GM21360 (cell line): Measurements from ENCODE around the gene HECW1.
"Not testable (repeated sequence)": the region's sequence is repeated elsewhere in the genome, so short reads cannot be mapped to it uniquely, and the experiment has no call there.

Source experiments
- ATAC-seq: cut with Tn5 transposase; IDR thresholded peaks from one replicate; pipeline ENCODE4 v1.9.1; 2021; ENCODE audit warnings: mild to moderate bottlenecking, moderate library complexity; ENCODE audit not compliant: unreplicated experiment

Gene HECW1

DNA sequence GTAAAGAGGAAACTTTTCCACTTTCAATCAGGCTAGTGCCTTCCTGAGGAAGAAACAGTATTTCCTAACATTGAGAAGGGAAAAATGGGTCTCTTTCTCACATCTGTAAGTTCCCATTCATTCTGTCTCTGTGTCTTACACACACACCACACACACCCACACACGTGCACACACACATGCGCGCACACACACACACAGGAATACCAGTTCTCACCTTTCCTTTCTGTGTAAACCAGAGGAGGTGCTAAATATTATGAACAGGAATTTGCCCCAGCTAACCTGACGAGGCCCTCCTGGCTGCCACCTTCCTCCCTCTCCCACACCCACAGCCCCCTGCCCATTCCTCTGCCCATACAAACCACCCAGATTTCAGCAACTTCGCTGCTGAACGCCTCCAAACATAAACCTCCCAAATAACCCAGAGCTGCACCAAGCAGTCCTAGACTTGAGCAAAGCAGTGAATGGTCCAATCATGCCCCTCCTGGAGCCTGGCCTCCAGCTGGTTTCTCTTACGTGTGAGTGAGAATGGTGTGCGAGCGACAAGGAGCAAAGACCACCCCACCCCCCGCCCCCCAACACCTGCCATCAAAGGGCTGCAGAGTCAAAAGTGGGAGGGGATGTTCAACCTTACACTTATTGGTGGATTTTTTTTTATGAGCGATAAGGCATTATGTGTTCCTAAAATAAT is 190.5 kb downstream of the HECW1 start:
- ATAC-seq, result no peak

DNA sequence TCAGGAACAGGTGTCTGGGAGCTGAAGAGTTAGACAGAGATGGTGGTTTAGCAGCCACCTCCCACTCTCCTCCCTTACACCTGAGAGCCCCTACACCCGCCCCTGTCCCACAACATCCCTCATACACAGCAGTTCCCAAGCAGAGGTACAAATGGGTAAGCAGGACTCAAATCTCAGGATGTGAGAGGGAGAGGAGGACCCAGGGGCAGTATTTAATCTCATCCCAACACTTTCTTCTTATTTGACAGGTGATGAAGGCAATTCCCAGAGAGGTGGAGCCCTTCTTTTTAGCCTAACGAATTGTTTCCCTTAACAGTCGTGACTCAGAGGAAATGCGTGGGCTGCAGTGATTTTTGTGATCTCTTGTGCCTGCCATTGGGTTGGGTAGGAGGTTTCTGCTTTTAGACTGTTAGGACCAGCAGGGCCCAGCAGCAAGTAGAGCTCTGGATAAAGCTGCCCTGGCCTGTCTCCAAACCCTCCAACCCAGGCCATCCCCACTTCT is 191.3 kb downstream of the HECW1 start:
- no peak for ATAC-seq

DNA sequence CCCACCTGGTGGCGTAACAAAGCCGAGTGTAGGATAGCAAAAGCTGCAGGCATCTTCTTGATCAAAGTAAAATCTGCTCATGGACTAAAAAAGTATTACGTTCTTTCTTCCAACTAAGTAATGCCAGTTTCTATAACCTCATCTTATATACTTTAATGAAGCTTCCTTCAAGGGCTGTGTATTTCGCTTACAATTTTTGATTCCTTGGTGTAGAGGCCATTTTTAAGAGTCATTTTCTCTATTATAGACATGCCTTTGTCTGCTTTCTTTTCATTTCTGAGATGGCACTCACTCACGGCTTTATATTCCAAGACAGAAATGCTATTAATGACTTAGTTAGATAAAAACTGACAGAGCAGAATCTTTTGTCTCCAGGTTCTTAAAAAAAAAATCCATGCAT is 194.0 kb downstream of the HECW1 start:
- ATAC-seq, result no peak

DNA sequence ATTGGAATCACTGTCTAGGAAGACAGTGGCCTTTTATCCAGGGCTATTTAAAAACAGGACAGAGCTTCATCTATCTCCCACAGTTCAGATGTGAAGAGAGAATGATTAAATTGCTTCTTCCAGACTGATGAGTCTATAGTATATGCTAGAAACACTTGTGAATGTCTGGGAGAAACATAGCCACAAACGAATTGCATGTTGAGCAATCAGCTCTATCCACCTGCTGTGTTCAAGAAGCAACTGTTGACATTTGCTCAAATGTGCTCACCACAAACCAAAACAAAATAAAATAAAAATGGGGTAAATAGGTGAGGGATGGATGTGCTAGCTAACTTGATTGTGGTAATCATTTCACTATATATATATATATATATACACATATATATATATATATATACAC is 195.1 kb downstream of the HECW1 start:
- no peak for ATAC-seq

DNA sequence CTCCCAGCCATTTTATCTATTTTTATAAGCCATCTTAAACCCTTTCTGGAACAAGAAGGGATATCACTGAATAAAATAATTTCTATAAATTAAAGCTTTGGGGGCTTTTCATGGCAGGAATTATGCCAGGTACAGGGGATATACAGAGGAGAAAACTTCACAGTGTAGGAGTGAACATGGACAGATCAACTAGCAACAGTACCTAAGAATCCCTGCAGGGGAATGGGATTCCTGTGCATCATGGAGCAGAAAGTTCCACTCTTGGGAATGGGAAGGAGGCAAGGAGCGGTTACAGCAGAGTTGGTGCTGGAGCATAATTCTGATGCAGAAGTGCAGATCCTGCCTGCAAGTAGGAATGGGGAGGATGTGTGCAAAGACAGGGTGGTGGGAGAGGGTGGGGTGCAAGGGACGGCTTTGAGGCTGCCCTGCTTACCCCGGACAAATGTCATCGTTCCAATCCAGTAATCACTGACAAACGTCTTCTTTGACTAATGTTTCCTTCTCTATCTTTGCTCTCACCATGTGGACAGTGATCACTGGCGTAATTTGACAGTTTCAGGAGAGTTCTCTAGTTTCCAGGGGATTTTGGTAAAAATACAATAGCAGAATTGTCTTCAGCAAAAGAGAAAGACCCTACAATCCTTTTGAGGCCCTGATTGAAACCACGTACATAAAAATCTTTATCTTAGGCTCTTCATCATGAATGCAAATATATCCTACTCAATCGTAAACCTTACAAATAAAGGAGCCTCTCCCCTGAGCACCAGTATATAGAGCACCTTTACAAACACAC is 196.7 kb downstream of the HECW1 start:
- ATAC-seq, result no peak

DNA sequence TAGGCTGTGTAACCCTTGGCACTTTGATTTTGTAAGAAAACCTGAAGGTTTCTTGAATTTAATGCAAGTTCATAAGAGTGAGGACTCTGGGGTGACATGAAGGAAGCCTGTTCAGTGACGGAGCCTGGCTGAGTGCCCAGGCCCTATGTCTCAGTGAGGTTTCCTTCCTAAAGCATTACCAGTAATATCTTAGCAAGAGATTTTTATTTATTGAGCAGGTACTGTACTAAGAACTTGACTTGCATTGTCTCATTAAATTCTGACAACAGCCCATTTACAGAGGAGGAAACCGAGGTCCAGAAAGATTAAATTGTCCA is 197.2 kb downstream of the HECW1 start:
- no peak for ATAC-seq

DNA sequence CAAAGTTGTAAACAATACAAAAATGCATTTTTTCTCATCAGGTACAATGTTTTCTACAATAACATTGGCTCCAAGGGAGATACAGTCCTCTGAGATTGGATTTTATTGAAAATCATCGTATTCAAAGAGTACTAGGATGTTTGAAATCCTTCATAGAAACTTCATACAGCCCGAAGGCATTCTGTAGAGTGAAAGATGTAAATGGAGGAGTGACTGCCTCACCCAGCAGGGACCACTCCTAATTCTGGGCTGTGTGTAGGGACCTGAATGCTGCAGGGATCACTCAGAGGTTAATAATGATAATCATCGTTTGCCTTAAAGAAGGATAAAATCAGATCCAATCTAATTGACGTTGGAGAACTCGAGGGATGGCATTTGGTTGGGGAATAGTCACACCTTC is 198.6 kb downstream of the HECW1 start:
- ATAC-seq, result no peak

DNA sequence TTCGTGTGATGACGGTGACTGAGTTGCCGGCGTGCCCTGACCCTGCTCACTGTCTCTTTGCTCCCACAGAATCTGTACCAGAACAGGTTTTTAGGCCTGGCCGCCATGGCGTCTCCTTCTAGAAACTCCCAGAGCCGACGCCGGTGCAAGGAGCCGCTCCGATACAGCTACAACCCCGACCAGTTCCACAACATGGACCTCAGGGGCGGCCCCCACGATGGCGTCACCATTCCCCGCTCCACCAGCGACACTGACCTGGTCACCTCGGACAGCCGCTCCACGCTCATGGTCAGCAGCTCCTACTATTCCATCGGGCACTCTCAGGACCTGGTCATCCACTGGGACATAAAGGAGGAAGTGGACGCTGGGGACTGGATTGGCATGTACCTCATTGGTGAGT is 199.2 kb downstream of the HECW1 start:
- no peak for ATAC-seq

DNA sequence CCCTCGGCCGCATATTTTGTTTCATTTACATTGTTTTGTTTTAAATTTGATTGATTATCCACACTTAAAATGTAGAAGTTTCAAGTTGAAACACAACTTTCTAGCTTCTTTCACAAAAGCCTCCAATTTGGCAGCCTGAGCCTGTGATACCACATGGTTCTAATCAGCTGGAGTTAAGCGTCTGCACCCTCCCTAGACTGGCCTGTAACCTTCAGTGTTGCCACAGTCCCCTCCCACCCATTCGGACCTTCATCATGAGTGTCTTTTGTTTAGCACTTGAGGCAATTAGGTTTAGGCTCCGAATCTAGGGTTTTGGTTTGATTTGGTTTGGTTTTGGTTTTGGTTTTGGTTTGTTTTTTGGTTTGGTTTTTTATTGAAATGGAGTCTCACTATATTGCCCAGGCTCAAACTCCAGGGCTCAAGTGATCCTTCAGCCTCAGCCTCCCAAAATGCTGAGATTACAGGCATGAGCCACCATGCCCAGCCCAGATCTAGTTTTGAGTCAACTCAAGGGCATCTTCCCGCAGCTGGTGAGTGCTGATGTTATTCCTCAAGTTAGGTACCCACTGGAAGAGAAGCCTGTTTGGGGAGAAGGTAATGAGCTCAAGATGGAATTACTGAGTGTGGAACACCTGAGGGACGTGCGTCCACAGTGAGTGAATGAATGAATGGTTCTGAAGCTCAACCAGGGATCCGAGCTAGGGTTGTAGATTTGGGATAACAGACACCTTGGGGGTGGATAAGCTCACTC is 201.4 kb downstream of the HECW1 start:
- ATAC-seq, result no peak

DNA sequence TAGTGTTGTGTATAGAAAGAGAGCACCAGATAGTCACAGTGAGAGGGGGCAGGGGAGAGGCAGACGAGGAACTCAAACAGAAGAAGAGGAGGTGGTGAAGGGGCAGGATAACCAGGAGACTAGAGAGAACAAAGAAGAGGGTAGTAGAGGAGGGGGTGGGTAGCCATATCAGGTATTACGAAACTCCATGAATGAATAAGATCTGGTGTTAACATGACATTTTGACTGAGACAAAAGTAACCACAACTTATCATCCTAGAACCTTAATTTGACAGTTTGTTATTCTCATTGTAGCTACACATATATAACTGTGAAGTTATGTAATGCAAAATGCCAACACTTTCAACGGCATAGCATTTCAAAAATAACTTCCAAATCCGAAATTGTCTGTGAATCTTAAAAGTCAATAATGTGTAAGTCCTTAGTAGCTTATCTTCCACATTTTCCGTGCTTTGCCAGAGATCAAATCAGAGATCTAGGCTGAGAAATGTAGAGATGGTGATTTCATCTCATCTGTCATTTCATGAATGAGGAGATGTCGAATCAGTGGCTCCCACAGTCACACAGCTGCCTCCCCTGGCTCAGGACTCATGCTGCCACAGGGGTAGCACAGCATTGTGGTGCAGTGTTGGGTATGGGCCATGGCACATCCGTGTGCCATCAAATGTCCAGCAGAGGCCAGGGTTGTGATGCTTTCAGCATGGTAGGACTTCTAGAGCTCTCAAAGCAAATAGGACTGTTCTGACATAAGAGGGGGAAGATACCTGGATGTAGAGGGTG is 202.1 kb downstream of the HECW1 start:
- no peak for ATAC-seq

DNA sequence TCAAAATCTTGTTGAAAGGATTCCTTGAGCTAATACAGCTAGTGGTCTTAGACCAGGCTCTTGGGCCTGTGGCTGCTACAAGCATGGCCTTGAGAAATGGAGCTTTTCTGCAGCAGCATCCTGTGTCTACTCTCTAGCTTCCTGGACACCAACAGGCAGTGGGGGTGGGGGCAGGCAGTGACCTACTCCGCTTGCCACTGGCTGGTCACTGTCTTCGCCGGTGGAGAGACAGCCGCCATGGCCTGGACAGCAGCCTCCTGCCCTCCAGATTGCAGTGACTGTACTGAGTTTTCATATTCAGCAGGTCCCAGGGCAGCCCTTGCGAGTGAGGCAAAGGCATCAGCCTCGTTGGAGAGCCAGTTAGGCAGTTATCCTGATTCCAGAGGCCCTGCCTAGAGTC is 204.6 kb downstream of the HECW1 start:
- ATAC-seq, result no peak

DNA sequence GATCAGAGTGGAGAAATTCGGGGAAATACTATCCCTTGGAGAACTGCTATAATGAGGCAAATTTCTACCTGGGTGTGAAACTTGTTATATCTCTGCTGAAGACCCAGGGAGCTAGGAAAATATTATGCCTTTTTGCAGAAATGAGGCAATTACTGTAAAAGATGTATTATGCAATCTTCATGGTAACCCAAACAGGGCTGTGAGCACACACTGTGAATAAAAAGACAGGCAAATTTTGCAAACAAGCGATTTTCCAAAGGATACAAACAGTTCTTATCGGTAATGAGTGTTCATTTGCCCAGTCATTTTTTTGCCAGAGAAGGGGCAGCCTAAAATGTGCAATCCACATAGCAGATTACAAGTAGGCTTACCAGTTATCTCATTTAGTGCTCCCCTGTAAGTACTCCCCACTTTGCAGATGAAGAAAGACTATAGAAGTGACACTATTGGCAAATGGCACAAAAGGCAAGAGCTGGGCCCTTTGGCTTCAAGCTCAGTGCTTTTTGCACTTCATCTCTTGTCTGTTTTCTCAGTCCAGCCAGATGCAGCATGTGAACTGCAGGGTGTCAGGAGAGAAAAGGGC is 205.8 kb downstream of the HECW1 start:
- ATAC-seq, result no peak

DNA sequence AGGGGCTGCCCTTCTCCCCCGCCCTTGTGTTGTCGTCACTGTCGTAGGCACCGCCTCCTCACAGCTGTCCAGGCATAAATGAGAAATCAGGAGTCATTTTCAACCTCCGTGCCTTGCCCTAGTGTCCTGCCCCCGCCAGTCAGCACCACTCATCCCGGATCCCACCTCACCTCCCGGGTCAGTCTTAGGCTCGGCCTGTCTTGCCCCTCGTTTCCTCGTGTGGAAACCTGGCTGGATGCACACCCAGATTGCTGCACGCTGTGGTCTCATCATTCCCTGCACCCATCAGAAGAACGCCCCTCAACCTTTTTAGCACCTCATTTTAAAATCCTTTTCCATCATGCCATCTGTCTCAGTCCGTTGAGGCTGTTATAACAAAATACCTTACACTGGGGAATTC is 213.1 kb downstream of the HECW1 start:
- no peak for ATAC-seq

DNA sequence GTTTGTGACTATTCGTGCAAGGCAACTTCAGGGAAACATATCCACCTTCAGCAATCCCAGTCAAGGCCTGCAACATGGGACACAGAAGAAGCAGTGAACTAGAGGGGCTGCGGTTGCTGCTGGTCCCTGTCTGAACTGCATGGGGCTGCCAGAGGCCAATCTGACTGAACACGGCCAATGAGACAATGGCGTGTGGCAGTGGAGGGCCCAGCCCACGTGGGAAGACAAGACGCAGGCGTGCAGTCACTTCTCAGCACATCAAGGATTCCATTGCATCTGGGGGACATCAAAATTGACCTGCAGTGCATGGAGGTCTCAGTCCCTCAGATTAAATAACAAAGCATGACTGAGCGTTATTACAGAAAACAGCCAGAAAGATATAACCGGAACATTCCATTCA is 215.9 kb downstream of the HECW1 start:
- ATAC-seq, result no peak

DNA sequence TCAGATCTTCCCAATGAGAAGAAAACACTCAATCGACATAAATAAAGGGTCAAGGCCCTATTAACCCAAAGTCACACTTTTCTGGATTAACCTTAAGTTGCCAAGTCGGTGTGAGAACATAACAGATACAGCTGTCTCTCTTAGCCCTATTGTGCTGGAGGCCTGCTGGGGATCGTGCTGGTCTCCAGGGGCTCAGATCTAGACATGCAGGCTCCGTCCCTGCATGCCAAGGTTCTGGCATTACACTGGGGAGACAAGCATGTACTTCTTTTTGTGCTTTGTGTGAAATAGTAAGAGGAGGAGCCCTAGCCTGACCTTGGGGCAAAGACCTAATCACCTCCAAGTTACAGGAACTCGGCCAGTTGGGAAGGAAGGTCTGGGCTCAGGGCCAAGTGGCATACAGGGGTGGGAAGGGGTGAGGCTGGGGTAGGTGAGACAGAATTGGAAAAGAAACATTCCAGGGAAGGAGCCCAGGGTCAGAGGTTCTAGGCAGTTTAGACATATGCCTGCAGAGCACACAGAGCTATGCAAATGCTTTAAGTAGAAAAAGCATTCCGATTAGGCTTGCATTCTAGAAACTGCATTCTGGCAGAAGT is 216.4 kb downstream of the HECW1 start:
- no peak for ATAC-seq

DNA sequence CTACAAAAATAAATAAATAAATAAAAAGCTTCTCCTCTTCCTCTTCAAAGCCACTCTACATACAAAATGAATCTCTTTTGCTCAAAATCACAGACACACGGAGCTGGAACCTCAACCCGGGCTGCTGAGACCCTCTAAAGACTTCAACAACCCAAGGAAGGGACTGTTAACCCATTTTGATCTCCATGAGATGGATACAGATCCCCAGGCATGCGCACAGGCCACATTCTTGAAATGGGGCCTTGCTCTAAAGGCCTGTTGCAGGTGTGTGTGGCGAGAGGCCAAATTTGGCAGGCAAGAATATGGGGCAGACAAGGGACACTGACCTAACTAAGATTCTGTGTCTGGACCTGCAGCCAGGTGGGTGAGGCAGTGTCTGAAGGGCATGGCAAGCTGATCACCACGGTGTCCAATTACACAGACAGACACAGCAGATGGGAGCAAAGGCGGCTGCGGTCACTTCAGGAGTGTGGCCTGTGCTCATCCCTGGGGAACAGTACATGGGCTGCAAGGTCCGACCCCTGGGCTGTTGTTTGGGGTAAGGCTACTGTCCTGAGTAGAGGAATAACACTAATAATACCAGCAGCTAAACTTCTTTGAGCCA is 219.8 kb downstream of the HECW1 start:
- no peak for ATAC-seq

DNA sequence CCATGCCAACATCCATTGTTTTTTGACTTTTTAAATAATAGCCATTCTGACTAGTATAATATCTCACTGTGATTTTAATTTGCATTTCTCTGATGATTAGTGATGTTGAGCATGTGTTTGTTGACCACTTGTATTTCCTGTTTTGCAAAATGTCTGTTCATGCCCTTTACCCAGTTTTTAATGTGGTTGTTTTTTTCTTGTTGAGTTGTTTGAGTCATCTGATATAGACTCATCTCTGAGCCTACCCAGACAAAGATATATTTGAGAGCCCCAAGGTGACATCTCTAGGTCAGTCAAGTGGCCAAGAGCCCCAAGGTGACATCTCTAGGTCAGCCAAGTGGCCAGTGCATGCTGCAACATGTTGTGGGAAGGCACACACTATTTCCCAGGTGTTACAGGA is 224.7 kb downstream of the HECW1 start:
- ATAC-seq, result no peak

DNA sequence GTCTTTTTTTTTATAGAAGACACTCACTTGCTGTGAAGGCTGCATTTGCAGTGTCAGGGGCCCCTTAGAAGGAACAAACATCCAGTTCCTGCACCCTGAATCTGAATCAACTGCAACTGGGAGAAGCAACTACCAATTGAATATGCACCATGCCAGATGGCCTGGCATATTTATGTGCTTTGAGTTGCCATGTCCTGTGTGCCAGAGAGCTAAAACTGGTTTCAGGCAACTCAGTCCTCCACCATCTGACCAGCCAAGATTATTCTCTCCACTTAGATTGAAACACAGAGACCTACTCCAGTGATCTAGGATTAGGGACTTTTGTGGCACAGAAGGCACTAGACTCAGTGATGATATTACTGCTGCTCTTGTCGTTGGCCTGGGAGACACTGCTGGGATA is 225.4 kb downstream of the HECW1 start:
- no peak for ATAC-seq

DNA sequence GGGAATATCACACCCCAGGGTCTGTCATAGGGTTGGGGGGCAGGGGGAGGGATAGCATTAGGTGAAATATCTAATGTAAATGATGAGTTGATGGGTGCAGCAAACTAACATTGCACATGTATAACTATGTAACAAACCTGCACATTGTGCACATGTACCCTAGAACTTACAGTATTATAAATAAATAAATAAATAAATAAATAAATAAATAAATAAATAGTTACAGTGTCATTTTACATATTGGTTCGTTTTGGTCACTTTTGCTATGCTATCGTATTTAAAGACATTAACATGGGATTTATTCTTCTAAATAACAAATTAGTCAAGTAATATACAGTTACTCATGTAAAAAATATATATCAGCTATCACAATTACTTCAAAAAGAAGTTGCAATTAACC is 228.7 kb downstream of the HECW1 start:
- no peak for ATAC-seq

DNA sequence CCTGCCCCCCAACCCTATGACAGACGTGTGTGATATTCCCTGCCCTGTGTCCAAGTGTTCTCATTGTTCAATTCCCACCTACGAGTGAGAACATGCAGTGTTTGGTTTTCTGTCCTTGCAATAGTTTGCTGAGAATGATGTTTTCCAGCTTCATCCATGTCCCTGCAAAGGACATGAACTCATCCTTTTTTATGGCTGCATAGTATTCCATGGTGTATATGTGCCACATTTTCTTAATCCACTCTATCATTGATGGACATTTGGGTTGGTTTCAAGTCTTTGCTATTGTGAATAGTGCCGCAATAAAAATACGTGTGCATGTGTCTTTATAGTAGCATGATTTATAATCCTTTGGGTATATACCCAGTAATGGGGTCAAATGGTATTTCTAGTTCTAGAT is 231.0 kb downstream of the HECW1 start:
- ATAC-seq, result not testable (repeated sequence)
